Naive thymus-derived CD4-positive, alpha-beta T cell (primary cell): ENCODE results near the gene PAN2. TPM values are rescaled to one million over a fixed set of nuclear protein-coding genes. Genes with fewer than 3 reads are reported as not detected.
"Not testable (repeated sequence)": the region's sequence is repeated elsewhere in the genome, so short reads cannot be mapped to it uniquely, and the experiment has no call there.

Experiments used
- ATAC-seq: fragments of 150-1000 bp; cut with Tn5 transposase; 2 replicates; pipeline ENCODE4 v1.10.0; 2021; ENCODE audit warnings: mild to moderate bottlenecking, moderate library complexity
- CTCF ChIA-PET: fragments of 350-600 bp; sonication (Branson Sonifier 250); formaldehyde crosslinking; loops from one replicate; lab custom pipeline; 2021; ENCODE audit warnings: antibody characterized with exemption; lab: Charles Lee
- POLR2A ChIA-PET: fragments of 350-600 bp; sonication (Branson Sonifier 250); formaldehyde crosslinking; loops from one replicate; lab custom pipeline; 2021; ENCODE audit warnings: antibody characterized with exemption, inconsistent platforms; lab: Charles Lee
- DNase-seq, 9 donors: peaks; one replicate each; pipeline versions ENCODE4 v3.0.0 to v3.0.0-alpha.2; 2020 to 2022; ENCODE audit warnings: mixed read lengths in 1 of 9
- H3K27ac ChIP-seq: one replicate; pipeline ENCODE4 v1.7.0; 2013; ENCODE audit warnings: mild to moderate bottlenecking, low read depth, low read length, moderate library complexity
- H3K27me3 ChIP-seq, 2 donors: one replicate each; pipeline ENCODE4 v1.7.0; 2013; ENCODE audit warnings: low read length in 2 of 2, mild to moderate bottlenecking in 2 of 2, moderate library complexity in 2 of 2; ENCODE audit not compliant: control insufficient read depth in 2 of 2, insufficient read depth in 2 of 2
- H3K36me3 ChIP-seq, 3 experiments: 1 replicate in 2 of 3; 2 replicates in 1 of 3; pipeline ENCODE4 v1.7.0; 2013; ENCODE audit warnings: low read length in 3 of 3, mild to moderate bottlenecking in 3 of 3, moderate library complexity in 1 of 3; ENCODE audit not compliant: insufficient read depth in 3 of 3, control insufficient read depth in 2 of 3
- H3K4me1 ChIP-seq, 2 donors: one replicate each; pipeline ENCODE4 v1.7.0; 2013; ENCODE audit warnings: low read length in 2 of 2, mild to moderate bottlenecking in 2 of 2, moderate library complexity in 1 of 2; ENCODE audit not compliant: control insufficient read depth in 2 of 2, insufficient read depth in 2 of 2
- H3K4me3 ChIP-seq: 2 replicates; pipeline ENCODE4 v1.7.0; 2013; ENCODE audit warnings: mild to moderate bottlenecking, low read length
- H3K9me3 ChIP-seq, 3 experiments: 1 replicate in 2 of 3; 2 replicates in 1 of 3; pipeline ENCODE4 v1.7.0; 2013; ENCODE audit warnings: low read length in 3 of 3; ENCODE audit not compliant: control insufficient read depth in 2 of 3
- H3K27ac Mint-ChIP-seq, 9 donors: one replicate each; pipeline ENCODE4 v1.8.0; 2020 to 2022; ENCODE audit warnings: mixed read lengths in 9 of 9, mild to moderate bottlenecking in 8 of 9, moderate library complexity in 5 of 9, inconsistent platforms in 2 of 9
- H3K27me3 Mint-ChIP-seq, 5 donors: one replicate each; pipeline ENCODE4 v1.8.0; 2021 to 2022; ENCODE audit warnings: mixed read lengths in 5 of 5, mild to moderate bottlenecking in 1 of 5
- H3K36me3 Mint-ChIP-seq, 5 donors: one replicate each; pipeline ENCODE4 v1.8.0; 2020 to 2022; ENCODE audit warnings: mixed read lengths in 5 of 5, mild to moderate bottlenecking in 3 of 5, inconsistent platforms in 1 of 5
- H3K4me1 Mint-ChIP-seq, 7 donors: one replicate each; pipeline ENCODE4 v1.8.0; 2020 to 2022; ENCODE audit warnings: mixed read lengths in 7 of 7, mild to moderate bottlenecking in 3 of 7, inconsistent platforms in 1 of 7
- H3K4me3 Mint-ChIP-seq, 10 donors: one replicate each; pipeline ENCODE4 v1.8.0; 2020 to 2022; ENCODE audit warnings: mild to moderate bottlenecking in 10 of 10, mixed read lengths in 10 of 10, moderate library complexity in 6 of 10, inconsistent platforms in 2 of 10
- H3K9me3 Mint-ChIP-seq, 11 donors: one replicate each; pipeline ENCODE4 v1.8.0; 2020 to 2022; ENCODE audit warnings: mixed read lengths in 11 of 11, mild to moderate bottlenecking in 4 of 11, inconsistent platforms in 1 of 11, moderate library complexity in 1 of 11
- intact Hi-C, 2 donors: fragments of 100-400 bp; cut with micrococcal nuclease; formaldehyde crosslinking; loops; one replicate each; pipeline ENCODE4 v1.15.1; 2023
- polyA plus RNA-seq, 2 donors: library from polyadenylated mRNA; unstranded; fragments of 300-500 nt; fragmentation: Illumina TruSeq; gene quantifications; one replicate each; pipeline ENCODE4 v1.2.3, GENCODE V29; 2021
- total RNA-seq, 6 experiments: library from RNA in 5 of 6; stranded (reverse) in 5 of 6; gene quantifications; 1 replicate in 5 of 6; 2 replicates in 1 of 6; pipeline ENCODE4 v1.2.3 and lab custom pipeline; 2021 to 2026

PAN2 gene
- total and polyA plus RNA-seq, 7 experiments from 2014 or later: 11.4 to 279 (median 140) TPM

- no peak for ATAC-seq
- no peaks in the 10 kb centered on the region for H3K27me3 ChIP-seq
- no peaks in the 10 kb centered on the region for H3K9me3 ChIP-seq
- Mint-ChIP-seq H3K9me3 (no peaks in the 10 kb centered on the region), H3K27me3 (no peaks in the 10 kb centered on the region), H3K4me3 (no peak overlapping the region), H3K4me1 (peaks cover 0 to 4% (median 0%) of the 10 kb centered on the region in 7 donors), H3K36me3 (peaks cover 21 to 41% (median 25%) of the 10 kb centered on the region in 5 donors), H3K27ac (peak overlapping the region in 5 of 9 donors; percentile 14 to 62 (median 23))
- no peak overlapping the region for H3K4me3 ChIP-seq
- no peaks in the 10 kb centered on the region for H3K4me1 ChIP-seq
- no peak overlapping the region for H3K27ac ChIP-seq
- peaks cover 20 to 89% (median 31%) of the 10 kb centered on the region in 3 experiments for H3K36me3 ChIP-seq
- ChIA-PET POLR2A (interaction anchor here (0.9 to 1.5 kb wide), 3 partner anchors 11 to 32 kb away, joined by 3 to 5 read pairs (median 3); partner anchors contain the start of gene STAT2), CTCF (interaction anchor here (1.0 kb wide), 1 partner anchor 11 kb away, joined by 4 read pairs; the partner anchor contains the start of gene STAT2)
- no peak for DNase-seq
- intact Hi-C loops: no loop called here
Measured at GRCh38 chr12:56348776-56349175, 15.0 kb upstream of the PAN2 start.

GRCh38 chr12:56347255-56347654 is 13.5 kb upstream of the PAN2 start:
- H3K27me3 Mint-ChIP-seq, H3K4me1 ChIP-seq, H3K4me3 Mint-ChIP-seq, intact Hi-C loops, H3K4me1 Mint-ChIP-seq, H3K9me3 ChIP-seq, H3K9me3 Mint-ChIP-seq, H3K27ac ChIP-seq, H3K27me3 ChIP-seq, DNase-seq, ATAC-seq, H3K4me3 ChIP-seq: not testable (repeated sequence)
- POLR2A ChIA-PET: interaction anchor here (1.1 kb wide), 1 partner anchor 13 kb away, joined by 5 read pairs; the partner anchor contains the start of gene STAT2
- Mint-ChIP-seq H3K27ac (peak overlapping the region in 2 of 9 donors; percentile 46 to 67), H3K36me3 (peaks cover 25 to 50% (median 33%) of the 10 kb centered on the region in 5 donors)
- H3K36me3 ChIP-seq: peaks cover 20 to 90% (median 31%) of the 10 kb centered on the region in 3 experiments
- CTCF ChIA-PET: interaction anchor here (0.7 to 1.2 kb wide), 2 partner anchors 12 to 13 kb away, joined by 3 to 5 read pairs; partner anchors contain the start of gene STAT2

GRCh38 chr12:56346675-56347074 is 12.9 kb upstream of the PAN2 start:
- Mint-ChIP-seq H3K27ac (peak overlapping the region in 7 of 9 donors; percentile 13 to 75 (median 51)), H3K36me3 (peaks cover 23 to 52% (median 33%) of the 10 kb centered on the region in 5 donors), H3K9me3 (no peaks in the 10 kb centered on the region), H3K27me3 (no peaks in the 10 kb centered on the region), H3K4me3 (no peak overlapping the region), H3K4me1 (peaks cover 0 to 6% (median 2%) of the 10 kb centered on the region in 7 donors)
- Histone ChIP-seq H3K4me3 (no peak overlapping the region), H3K27me3 (no peaks in the 10 kb centered on the region), H3K9me3 (no peaks in the 10 kb centered on the region), H3K4me1 (no peaks in the 10 kb centered on the region), H3K27ac (no peak overlapping the region), H3K36me3 (peaks cover 20 to 87% (median 31%) of the 10 kb centered on the region in 3 experiments)
- ChIA-PET POLR2A (interaction anchor here (1.1 kb wide), 1 partner anchor 31 kb away, joined by 4 read pairs; the partner anchor contains the start of gene CNPY2), CTCF (interaction anchor here (0.7 to 0.8 kb wide), 2 partner anchors 9 to 13 kb away, joined by 3 read pairs; partner anchors contain the start of gene STAT2)
- DNase-seq (no peak), ATAC-seq (peak; percentile 22)
- intact Hi-C loops: loop anchor here in 1 of 2 donors (1.0 kb wide), 1 partner anchor 12 kb away; no protein-coding TSS in a partner anchor

GRCh38 chr12:56342290-56342689 is 8.5 kb upstream of the PAN2 start:
- H3K9me3 ChIP-seq, DNase-seq, H3K27me3 Mint-ChIP-seq, ATAC-seq, H3K27me3 ChIP-seq, H3K4me3 ChIP-seq, intact Hi-C loops, H3K9me3 Mint-ChIP-seq, H3K4me3 Mint-ChIP-seq: not testable (repeated sequence)
- Histone ChIP-seq H3K36me3 (peaks cover 0 to 55% (median 5%) of the 10 kb centered on the region in 3 experiments), H3K4me1 (peaks cover 22 to 24% of the 10 kb centered on the region in 2 donors), H3K27ac (peak overlapping the region; percentile 7)
- Mint-ChIP-seq H3K27ac (peak overlapping the region in 6 of 9 donors; percentile 57 to 82 (median 70)), H3K36me3 (peaks cover 15 to 38% (median 30%) of the 10 kb centered on the region in 5 donors), H3K4me1 (peaks cover 16 to 46% (median 36%) of the 10 kb centered on the region in 7 donors)
- ChIA-PET CTCF (interaction anchor here (0.6 to 0.7 kb wide), 2 partner anchors 31 to 122 kb away, joined by 3 to 5 read pairs; no protein-coding TSS in a partner anchor), POLR2A (interaction anchor here (0.7 to 5.4 kb wide), 4 partner anchors 9 to 30 kb away, joined by 3 to 41 read pairs (median 5); partner anchors contain the start of genes PAN2 and STAT2)

- ChIA-PET POLR2A (interaction anchor here (0.6 to 5.4 kb wide), 5 partner anchors 8 to 31 kb away, joined by 3 to 41 read pairs (median 5); partner anchors contain the start of genes PAN2 and STAT2), CTCF (interaction anchor here (0.7 kb wide), 1 partner anchor 31 kb away, joined by 5 read pairs; no protein-coding TSS in a partner anchor)
- intact Hi-C loops: no loop called here
- H3K27me3 Mint-ChIP-seq: no peaks in the 10 kb centered on the region
- no peak for DNase-seq
- peaks cover 16 to 53% (median 41%) of the 10 kb centered on the region in 7 donors for H3K4me1 Mint-ChIP-seq
- no peak overlapping the region for H3K4me3 ChIP-seq
- ATAC-seq: no peak
- H3K4me3 Mint-ChIP-seq: no peak overlapping the region
- peaks cover 22 to 24% of the 10 kb centered on the region in 2 donors for H3K4me1 ChIP-seq
- no peaks in the 10 kb centered on the region for H3K9me3 Mint-ChIP-seq
- H3K36me3 ChIP-seq: peaks cover 0 to 48% (median 5%) of the 10 kb centered on the region in 3 experiments
- H3K27ac Mint-ChIP-seq: peak overlapping the region in 8 of 9 donors; percentile 48 to 99 (median 76)
- H3K36me3 Mint-ChIP-seq: peaks cover 15 to 38% (median 30%) of the 10 kb centered on the region in 5 donors
- H3K9me3 ChIP-seq: no peaks in the 10 kb centered on the region
- no peaks in the 10 kb centered on the region for H3K27me3 ChIP-seq
- peak overlapping the region; percentile 54 for H3K27ac ChIP-seq
Measured at GRCh38 chr12:56341616-56342015, 7.8 kb upstream of the PAN2 start.

- Histone ChIP-seq H3K27me3 (no peaks in the 10 kb centered on the region), H3K36me3 (peaks cover 0 to 29% (median 0%) of the 10 kb centered on the region in 3 experiments), H3K27ac (peak overlapping the region; percentile 95), H3K4me1 (peaks cover 28 to 29% of the 10 kb centered on the region in 2 donors), H3K9me3 (no peaks in the 10 kb centered on the region), H3K4me3 (peak overlapping the region; percentile 67)
- DNase-seq (no peak), ATAC-seq (no peak)
- H3K27ac Mint-ChIP-seq: peak overlapping the region; percentile 98 to 100 (median 99)
- no peaks in the 10 kb centered on the region for H3K9me3 Mint-ChIP-seq
- H3K4me3 Mint-ChIP-seq: peak overlapping the region; percentile 91 to 99 (median 94)
- POLR2A ChIA-PET: interaction anchor here (0.6 to 9.8 kb wide), 19 partner anchors 11 to 621 kb away, joined by 3 to 156 read pairs (median 5); partner anchors contain the start of genes APOF, CNPY2, COQ10A and ESYT1
- peaks cover 16 to 62% (median 49%) of the 10 kb centered on the region in 7 donors for H3K4me1 Mint-ChIP-seq
- H3K27me3 Mint-ChIP-seq: no peaks in the 10 kb centered on the region
- CTCF ChIA-PET: interaction anchor here (0.6 to 2.6 kb wide), 8 partner anchors 21 to 134 kb away, joined by 3 to 10 read pairs (median 4); partner anchors contain the start of gene STAT2
- peaks cover 11 to 25% (median 21%) of the 10 kb centered on the region in 5 donors for H3K36me3 Mint-ChIP-seq
- intact Hi-C loops: loop anchor here (2.0 to 10.0 kb wide), 3 partner anchors 220 to 1406 kb away; partner anchors contain the start of genes PTGES3 (in 1 of the 2), TSPAN31 (in 1 of the 2) and ZC3H10 (in 1 of the 2)
Measured at GRCh38 chr12:56339158-56339422, 5.3 kb upstream of the PAN2 start.
